ENCODE results near the gene TBL3. TPM values are rescaled to one million over a fixed set of nuclear protein-coding genes. Genes with fewer than 3 reads are reported as not detected.

TBL3 gene
- total RNA-seq, 2 experiments from 2014 or later, result 49.9 to 67.2 TPM

- POLR2A ChIA-PET, result no interaction called here
- Histone ChIP-seq H3K9me2 (ENCODE audit: insufficient read depth, low read length) (no peaks in the 10 kb centered on the region), H3K27ac (ENCODE audit: low read depth, low read length, poor library complexity, severe bottlenecking) (no peak overlapping the region), H2AFZ (ENCODE audit: low read length) (no peak overlapping the region), H3K4me1 (ENCODE audit: insufficient read depth, low read length, poor library complexity, severe bottlenecking) (peaks cover 12% of the 10 kb centered on the region), H3K9me3 (ENCODE audit: low read length) (no peaks in the 10 kb centered on the region), H4K20me1 (ENCODE audit: insufficient read depth, low read length) (no peaks in the 10 kb centered on the region), H3K4me3 (ENCODE audit: low read depth, low read length, poor library complexity, severe bottlenecking) (no peak overlapping the region), H3K36me3 (ENCODE audit: insufficient read depth, low read length) (peaks cover 54% of the 10 kb centered on the region), H3K4me2 (ENCODE audit: low read length) (no peak overlapping the region), H3K79me2 (ENCODE audit: insufficient read depth, low read depth, low read length) (peaks cover 28% of the 10 kb centered on the region)
- no peak for DNase-seq (ENCODE audit: low spot score)
- no peak for TF ChIP-seq EZH2phosphoT487 (IDR thresholded peaks at IDR 0.05; ENCODE audit: borderline replicate concordance, low read depth, low read length)
- TF ChIP-seq CTCF (conservative IDR thresholded peaks at IDR 0.05; ENCODE audit: low read length), result no peak
- intact Hi-C loops (cut with micrococcal nuclease; ENCODE audit: unreplicated experiment), result no loop called here
- no TSS peak for BruUV-seq (replicated peaks)
- CTCF ChIA-PET (ENCODE audit: unreplicated experiment), result no interaction called here
Measured at GRCh38 chr16:1975432-1976215, 3.8 kb downstream of the TBL3 start.

GRCh38 chr16:1976216-1976520 lies 4.3 kb downstream of the TBL3 start:
- BruUV-seq (replicated peaks), result no TSS peak
- H3K4me3 ChIP-seq (ENCODE audit: low read depth, low read length, poor library complexity, severe bottlenecking), result no peak overlapping the region
- no peaks in the 10 kb centered on the region for H3K9me2 ChIP-seq (ENCODE audit: insufficient read depth, low read length)
- H3K79me2 ChIP-seq (ENCODE audit: insufficient read depth, low read depth, low read length), result peaks cover 24% of the 10 kb centered on the region
- no peaks in the 10 kb centered on the region for H4K20me1 ChIP-seq (ENCODE audit: insufficient read depth, low read length)
- no peaks in the 10 kb centered on the region for H3K9me3 ChIP-seq (ENCODE audit: low read length)
- H3K27ac ChIP-seq (ENCODE audit: low read depth, low read length, poor library complexity, severe bottlenecking), result no peak overlapping the region
- no peak for DNase-seq (ENCODE audit: low spot score)
- H3K4me2 ChIP-seq (ENCODE audit: low read length), result no peak overlapping the region
- ChIA-PET CTCF (ENCODE audit: unreplicated experiment) (no interaction called here), POLR2A (no interaction called here)
- intact Hi-C loops (cut with micrococcal nuclease; ENCODE audit: unreplicated experiment), result no loop called here
- no peak overlapping the region for H2AFZ ChIP-seq (ENCODE audit: low read length)
- H3K4me1 ChIP-seq (ENCODE audit: insufficient read depth, low read length, poor library complexity, severe bottlenecking), result peaks cover 8% of the 10 kb centered on the region
- TF ChIP-seq CTCF (conservative IDR thresholded peaks at IDR 0.05; ENCODE audit: low read length) (no peak), EZH2phosphoT487 (IDR thresholded peaks at IDR 0.05; ENCODE audit: borderline replicate concordance, low read depth, low read length) (no peak)
- H3K36me3 ChIP-seq (ENCODE audit: insufficient read depth, low read length), result peaks cover 54% of the 10 kb centered on the region
